GM20000 (cell line): ENCODE results near the gene ANKRD44.

Experiments used
- DNase-seq: peaks from one replicate; pipeline ENCODE4 v3.0.0; 2012; ENCODE audit warnings: low spot score
- CTCF ChIP-seq: IDR thresholded peaks from 2 replicates; pipeline ENCODE4 v1.5.1; 2012; ENCODE audit warnings: mild to moderate bottlenecking, control low read depth; ENCODE audit errors: extremely low read depth, missing control alignments

Gene ANKRD44

DNA sequence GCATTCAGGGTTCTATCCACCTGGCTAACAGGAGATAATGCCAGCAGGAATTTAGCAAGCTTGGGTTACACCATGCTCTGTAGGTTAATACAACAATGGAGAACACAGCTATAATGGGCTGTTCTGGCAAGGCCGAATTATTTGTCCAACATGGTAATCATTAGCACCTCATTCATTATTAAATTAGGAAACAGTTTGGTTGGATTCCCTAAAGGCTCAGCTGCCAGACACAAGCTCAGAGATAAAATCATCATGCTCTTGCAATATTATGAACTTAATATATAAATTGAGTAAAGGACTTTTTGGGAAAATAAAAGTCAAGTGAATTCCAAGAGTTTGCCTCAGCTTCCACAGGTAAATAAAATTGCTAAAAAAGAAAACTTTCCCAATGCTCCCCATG, 166.4 kb downstream of the ANKRD44 start:
- no peak for TF ChIP-seq CTCF

DNA sequence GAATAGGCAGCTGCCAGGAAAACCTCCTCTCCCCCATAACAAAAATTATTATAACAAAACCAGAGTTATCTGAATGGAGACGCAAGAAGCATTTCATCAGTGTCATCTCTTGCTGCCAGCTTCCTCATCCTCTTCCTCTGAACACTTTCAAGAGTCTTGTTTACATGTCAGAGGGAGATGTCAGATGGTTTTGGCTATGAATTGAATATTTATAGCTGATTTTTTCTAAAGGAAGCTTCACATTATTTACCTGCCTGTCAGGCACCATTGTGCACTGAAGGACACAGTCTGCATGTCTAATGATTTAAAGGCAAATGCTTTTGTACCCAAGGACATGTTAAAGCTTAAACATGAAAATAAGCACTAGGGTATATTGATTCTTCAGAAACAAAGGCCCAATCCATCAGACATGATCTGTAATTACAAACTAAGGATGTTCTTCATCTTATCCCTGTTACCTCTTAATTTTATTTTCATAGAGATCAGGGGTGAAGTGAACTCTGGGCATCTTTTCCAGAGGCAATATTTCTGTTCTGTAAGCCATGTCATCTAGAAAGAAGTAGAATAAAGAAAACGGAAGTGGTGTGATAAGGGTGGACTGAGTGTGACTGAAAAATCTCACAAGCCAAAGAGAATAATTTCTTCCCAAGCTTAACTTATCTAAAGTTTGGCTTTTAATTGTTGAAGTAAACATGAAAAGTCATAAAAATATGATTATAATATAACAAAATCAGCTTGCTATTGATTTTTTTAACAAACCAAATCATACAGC, 168.7 kb downstream of the ANKRD44 start:
- TF ChIP-seq CTCF: no peak
- no peak for DNase-seq

More for the DNA sequence above, 166.4 kb downstream of the ANKRD44 start:
- no peak for DNase-seq

GRCh38 chr2:197140045-197140444, 170.5 kb downstream of the ANKRD44 start:
- TF ChIP-seq CTCF: no peak
- no peak for DNase-seq

DNA sequence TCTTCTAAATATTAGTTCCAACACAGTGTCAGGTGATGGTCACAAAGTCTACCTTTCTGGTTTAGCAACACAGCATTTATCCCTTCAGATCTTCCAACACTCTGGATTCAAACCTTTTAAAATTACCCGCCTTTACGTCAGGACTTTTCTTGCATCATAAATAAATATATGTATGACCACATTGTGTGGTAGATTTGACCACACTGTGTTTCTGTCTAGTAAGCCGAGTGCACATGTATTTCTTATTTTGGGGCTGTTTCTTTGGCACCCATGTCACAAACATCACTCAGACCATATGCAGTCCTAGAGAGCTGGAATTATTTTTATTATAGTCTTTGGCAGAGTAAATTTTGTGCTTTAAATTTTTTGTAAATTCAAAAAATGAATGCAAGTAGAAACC, 172.1 kb downstream of the ANKRD44 start:
- TF ChIP-seq CTCF: no peak
- DNase-seq: no peak

DNA sequence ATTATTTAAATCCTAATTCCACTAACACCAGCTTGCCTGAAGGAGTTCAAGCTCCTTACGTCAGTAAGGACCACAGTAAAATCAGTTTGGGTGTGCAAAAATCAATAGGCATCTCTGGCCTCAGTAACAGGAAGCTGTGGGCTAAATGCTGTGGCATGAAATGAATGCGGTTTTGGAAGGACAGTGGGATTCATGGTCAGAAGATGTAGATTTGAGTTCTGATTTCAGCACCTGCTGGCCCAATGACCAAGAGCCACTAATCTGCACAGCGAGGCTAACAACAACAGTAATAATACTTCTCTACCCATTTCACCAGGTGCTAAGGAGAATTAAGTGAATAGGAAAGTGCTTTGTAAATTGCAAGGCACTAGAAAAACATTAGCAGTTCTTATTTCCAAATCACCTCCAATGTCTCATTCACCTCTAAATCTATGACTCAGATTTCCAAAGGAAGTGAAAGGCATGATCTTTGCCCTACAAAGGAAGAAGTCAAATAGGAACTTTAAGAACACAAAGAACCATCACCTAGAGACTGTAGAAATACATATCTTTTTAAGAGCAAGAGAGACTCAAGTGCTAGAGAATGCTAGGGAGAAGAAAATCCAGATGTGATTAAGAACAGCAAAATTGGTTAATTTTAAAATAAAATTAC, 172.6 kb downstream of the ANKRD44 start:
- no peak for TF ChIP-seq CTCF
- DNase-seq: no peak

- TF ChIP-seq CTCF: no peak
- DNase-seq: no peak
Observed at GRCh38 chr2:197137231-197137630, 173.3 kb downstream of the ANKRD44 start.

GRCh38 chr2:197136452-197136851, 174.1 kb downstream of the ANKRD44 start:
- TF ChIP-seq CTCF: no peak
- no peak for DNase-seq
